Coronary artery (tissue), 2 donors: ENCODE results near the gene DNMT3A.
"Not testable (repeated sequence)": the region's sequence is repeated elsewhere in the genome, so short reads cannot be mapped to it uniquely, and the experiment has no call there.

Experiments used
- DNase-seq: peaks from one replicate; pipeline ENCODE4 v3.0.0-alpha.2; 2017; ENCODE audit warnings: low spot score
- H3K27ac ChIP-seq, 2 donors: fragments of 200-600 bp; sonication (generic); one replicate each; pipeline ENCODE4 v1.5.1; 2016 to 2019
- H3K4me3 ChIP-seq: fragments of 200-600 bp; sonication (generic); 2 replicates; pipeline ENCODE4 v1.5.1; 2016; ENCODE audit warnings: mild to moderate bottlenecking, moderate library complexity
- CTCF ChIP-seq: fragments of 200-600 bp; sonication (generic); IDR thresholded peaks from one replicate; pipeline ENCODE4 v1.5.1; 2019; ENCODE audit warnings: antibody characterized with exemption

The DNMT3A gene

GRCh38 chr2:25280051-25280687, 61.6 kb downstream of the DNMT3A start:
- DNase-seq: no peak
- no peak for TF ChIP-seq CTCF
- H3K27ac ChIP-seq: peak overlapping the region in 1 of 2 donors; percentile 60
- H3K4me3 ChIP-seq: no peak overlapping the region

GRCh38 chr2:25279091-25279651, 62.6 kb downstream of the DNMT3A start:
- no peak overlapping the region for H3K4me3 ChIP-seq
- peak overlapping the region; percentile 30 to 60 for H3K27ac ChIP-seq
- DNase-seq: no peak
- TF ChIP-seq CTCF: no peak

- Histone ChIP-seq H3K27ac (peak overlapping the region; percentile 52 to 79), H3K4me3 (peak overlapping the region; percentile 72)
- TF ChIP-seq CTCF: peak; percentile 91
- no peak for DNase-seq
These were observed 64.9 kb downstream of the DNMT3A start for GRCh38 chr2:25276569-25277465.

- peak overlapping the region in 1 of 2 donors; percentile 79 for H3K27ac ChIP-seq
- no peak for DNase-seq
- H3K4me3 ChIP-seq: no peak overlapping the region
- no peak for TF ChIP-seq CTCF
These were observed 66.2 kb downstream of the DNMT3A start for GRCh38 chr2:25275575-25275965.

- TF ChIP-seq CTCF: no peak
- Histone ChIP-seq H3K4me3 (no peak overlapping the region), H3K27ac (peak overlapping the region in 1 of 2 donors; percentile 79)
- no peak for DNase-seq
These were observed 66.7 kb downstream of the DNMT3A start for GRCh38 chr2:25274868-25275574.

- no peak overlapping the region for H3K4me3 ChIP-seq
- no peak for TF ChIP-seq CTCF
- H3K27ac ChIP-seq: peak overlapping the region in 1 of 2 donors; percentile 13
- no peak for DNase-seq
These were observed 67.7 kb downstream of the DNMT3A start for GRCh38 chr2:25273985-25274535.

GRCh38 chr2:25272705-25273104, 69.0 kb downstream of the DNMT3A start:
- H3K4me3 ChIP-seq, DNase-seq, H3K27ac ChIP-seq: not testable (repeated sequence)
